Mucosa of gallbladder (tissue), 1 donor: Measurements from ENCODE around the gene HNRNPUL2. TPM values are rescaled to one million over a fixed set of nuclear protein-coding genes. Genes with fewer than 3 reads are reported as not detected.

ENCODE experiments used
- DNase-seq: peaks from one replicate; pipeline ENCODE4 v3.0.0-alpha.2; 2020; ENCODE audit warnings: low spot score
- total RNA-seq: library from RNA; stranded (reverse); gene quantifications from one replicate; pipeline ENCODE4 v1.2.1, GENCODE V29; 2021
- donor health status: DM: no; HTN: no; CAD: no.

Gene HNRNPUL2
- total RNA-seq, 1 donor from 2014 or later = 51.9 TPM

GRCh38 chr11:62726915-62727164, 417 bp downstream of the HNRNPUL2 start:
- DNase-seq = no peak

DNA sequence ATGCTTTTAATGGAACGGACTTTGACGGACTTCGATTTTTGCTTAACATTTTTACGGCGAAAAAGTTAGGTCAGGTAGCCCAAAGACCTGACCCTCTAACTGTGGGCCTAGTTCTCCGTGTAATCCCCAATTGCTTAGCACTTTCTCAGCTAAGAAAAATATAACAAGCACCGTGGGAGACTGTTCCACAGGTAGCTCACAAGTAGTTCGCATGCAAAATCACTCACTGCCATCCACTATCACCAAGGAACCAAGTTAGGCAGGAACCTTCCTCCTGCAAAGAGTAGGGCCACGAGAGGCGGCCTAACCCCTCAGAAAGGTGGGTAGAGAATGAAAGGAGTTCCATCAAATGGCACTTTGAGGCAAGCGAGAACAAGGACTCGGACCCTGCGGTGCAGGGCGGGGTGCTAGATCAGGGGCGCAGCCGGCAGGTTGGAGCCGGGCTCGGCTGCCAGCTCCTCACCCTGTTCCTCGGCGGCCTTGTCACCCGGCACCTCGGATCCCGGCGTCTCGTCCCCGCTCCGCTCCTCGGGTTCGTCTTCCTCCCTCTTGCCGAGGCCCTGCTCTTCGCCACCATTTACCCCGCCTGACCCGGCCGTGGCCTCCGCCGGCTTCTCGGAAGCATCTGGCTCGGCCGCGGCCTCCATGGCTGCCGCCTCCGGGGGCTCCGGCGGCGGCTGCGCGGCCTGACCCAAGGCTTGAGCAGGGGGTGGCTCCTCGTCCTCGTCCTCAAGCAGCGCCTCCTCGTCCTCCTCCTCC, 922 bp downstream of the HNRNPUL2 start:
- DNase-seq = no peak

DNA sequence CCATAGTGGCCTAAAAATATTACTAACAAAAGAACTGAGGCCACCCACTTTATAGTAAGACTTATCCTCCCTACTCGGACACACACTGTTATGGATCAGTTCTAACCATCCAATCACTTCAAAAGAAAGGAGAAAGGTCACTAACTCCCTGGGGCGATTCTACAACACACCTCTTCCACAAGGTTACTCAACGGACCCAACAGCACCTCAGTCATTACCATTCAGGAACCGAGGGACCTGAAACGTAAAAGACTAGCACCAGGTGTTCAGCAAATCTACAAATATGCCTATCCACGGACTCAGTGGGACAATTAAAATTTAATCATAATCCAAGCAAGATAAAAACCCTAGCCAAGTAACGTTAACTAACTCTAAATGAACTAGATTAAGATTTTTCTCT, 1.6 kb downstream of the HNRNPUL2 start:
- DNase-seq = no peak

- no peak for DNase-seq
Measured at GRCh38 chr11:62724171-62724570, 3.1 kb downstream of the HNRNPUL2 start.

DNA sequence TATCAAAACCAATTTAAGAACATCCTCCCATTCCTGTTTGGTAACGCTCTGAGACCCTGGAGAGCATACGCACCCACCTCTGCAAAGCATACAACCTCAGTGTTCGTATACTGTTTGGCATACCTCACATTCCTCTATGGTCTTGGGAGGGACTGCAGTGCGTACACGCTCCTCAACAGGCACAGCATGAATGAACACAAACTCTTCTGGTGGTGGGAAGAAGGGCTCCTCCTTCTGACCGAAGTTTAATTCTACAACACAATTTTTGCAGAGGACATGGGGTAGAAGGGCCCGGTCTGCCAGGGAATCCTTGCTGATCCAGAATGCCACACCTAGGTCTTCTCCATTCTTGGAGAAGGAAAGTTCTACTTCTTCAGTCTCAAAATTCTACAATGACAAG, 5.3 kb downstream of the HNRNPUL2 start:
- no peak for DNase-seq

DNA sequence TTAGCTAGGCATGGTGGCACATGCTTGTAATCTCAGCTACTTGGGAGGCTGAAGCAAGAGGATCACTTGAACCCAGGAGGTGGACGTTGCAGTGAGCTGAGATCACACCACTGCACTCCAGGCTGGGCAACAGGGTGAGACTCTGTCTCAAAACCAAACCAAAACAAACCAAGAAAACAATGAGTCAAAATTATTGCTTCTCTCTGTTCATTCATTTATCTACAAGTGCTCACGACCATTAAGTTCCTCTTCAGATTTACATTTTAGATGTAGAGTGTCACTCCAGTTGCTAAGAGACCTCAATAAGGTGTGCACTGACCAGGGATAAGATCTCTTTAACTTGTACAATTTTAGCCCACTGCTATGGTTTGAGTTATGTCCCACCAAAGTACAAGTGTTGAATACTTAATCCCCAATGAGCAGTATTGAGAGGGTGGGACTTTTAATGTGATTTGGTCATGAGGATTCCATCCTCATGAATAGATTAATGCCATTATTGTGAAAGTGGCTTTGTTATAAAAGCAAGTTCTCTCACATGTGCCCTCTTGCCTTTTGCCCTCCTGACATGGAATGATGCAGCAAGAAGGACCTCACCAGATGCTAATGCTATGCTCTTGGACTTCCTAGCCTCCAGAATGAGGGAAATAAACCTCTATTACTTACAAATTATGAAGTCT, 7.8 kb downstream of the HNRNPUL2 start:
- DNase-seq = no peak

DNA sequence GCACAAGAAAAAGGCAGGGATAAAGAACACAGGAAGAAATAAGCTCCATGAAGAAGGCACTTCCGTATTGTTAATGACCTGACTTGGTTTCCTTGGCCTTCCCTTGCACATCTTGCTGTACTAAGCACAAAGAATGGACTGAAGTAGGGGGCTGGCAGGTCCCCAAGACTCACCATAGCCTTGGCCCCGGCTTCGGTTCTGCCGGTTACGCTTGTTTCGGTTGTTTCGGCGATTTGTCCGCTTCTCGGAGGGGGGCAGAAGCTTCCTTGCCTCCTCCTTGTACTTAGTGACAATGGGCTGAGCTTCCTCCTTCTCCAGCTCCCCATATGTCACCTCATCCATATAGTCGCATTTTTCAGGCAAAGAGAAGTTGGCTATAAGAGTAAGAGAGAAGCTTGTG, 10.4 kb downstream of the HNRNPUL2 start:
- no peak for DNase-seq

DNA sequence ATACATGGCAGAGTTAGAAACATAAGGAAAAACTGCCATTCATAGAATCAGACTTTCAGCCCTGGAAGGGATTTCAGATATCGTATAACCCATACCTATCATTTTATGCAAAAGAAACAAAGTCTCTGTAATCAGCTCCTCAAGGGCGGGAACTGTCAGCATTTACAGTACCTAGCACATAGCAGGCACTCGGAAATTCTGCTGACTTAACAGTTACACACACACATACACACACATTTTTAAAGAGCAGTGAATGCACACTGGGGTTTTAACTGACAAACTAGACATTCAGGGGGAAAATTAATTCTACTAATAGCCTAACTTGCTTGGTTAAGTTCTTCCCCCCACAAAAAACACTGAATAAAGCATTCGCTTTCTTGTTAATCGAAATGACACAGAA, 11.1 kb downstream of the HNRNPUL2 start:
- no peak for DNase-seq

GRCh38 chr11:62715150-62716130, 11.8 kb downstream of the HNRNPUL2 start:
- DNase-seq = no peak

- peak; percentile 81 for DNase-seq
Measured at GRCh38 chr11:62713343-62713742, 13.9 kb downstream of the HNRNPUL2 start.

DNA sequence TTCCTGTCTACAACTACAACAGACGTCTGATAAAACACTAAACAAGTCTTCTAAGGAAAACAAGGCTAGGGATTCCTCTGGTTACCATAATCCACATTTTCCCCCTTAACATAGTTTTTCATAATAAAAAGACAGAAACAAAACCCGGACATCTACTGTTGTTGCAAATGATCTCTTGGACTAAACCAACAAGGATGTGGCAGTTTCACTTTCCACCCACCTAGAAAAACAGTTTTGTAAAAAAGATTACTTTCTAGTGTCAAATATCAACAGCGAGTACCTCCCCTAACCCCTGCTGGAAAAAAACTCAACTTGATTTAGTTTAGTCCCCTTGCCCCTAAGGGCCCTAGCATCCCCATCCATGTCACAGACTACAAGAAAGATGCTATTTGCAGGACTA, 14.4 kb downstream of the HNRNPUL2 start:
- no peak for DNase-seq

- no peak for DNase-seq
Measured at GRCh38 chr11:62712276-62712812, 14.9 kb downstream of the HNRNPUL2 start.

DNA sequence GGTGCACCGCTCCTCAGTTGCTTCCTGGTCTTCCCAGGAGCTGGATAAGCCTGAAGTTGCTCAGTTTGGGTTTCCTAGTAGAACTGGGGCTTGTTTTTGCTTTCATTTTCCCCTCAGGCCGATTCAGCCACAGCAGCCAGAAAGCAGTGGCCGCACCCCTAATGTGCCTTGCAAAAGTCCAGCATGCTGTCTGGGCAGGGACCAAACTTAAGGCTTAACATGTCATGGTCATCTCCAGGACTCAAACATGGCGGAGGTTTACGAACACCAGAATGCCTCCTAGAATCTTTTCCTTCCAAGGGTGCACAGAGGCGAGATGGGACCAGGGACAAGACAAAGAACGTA, 17.3 kb downstream of the HNRNPUL2 start:
- no peak for DNase-seq

DNA sequence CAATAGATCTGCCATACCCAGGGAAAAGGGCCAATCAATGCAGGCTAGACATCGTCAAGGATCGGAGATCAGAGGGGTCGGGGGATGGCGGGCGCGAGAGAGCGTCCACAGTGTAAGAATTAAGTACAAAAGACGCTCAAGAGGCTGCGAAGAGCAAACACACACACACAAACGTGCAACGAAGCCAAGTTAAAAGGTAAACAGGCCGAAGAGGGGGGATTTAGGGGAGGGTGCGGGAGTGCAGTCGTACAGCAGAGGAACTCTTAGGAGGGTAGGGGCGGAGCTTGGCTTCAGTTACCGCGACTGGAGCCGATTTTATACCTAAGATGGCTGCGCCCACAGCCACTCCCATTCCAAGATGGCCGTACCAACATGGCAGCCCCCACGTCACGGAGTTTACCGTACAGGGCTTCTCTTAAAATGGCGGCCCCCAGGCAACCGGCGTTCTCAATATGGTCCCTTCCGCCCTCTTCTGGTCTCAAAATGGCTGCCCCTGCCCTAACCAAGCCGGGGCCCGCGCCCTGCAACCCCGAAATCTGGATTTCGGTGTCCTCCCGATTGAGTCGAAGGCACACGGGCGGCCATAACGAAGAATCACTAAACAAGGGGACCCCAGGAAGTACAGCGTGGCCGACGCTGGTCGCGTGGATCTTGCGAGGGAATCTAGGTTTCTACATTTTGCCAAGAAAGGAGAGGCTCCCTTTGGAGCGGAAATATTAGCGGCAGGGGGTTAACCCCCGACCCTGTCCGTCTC, 17.8 kb downstream of the HNRNPUL2 start:
- peak; percentile 98 for DNase-seq

- DNase-seq = peak; percentile 54
Measured at GRCh38 chr11:62708793-62709192, 18.5 kb downstream of the HNRNPUL2 start.

- no peak for DNase-seq
Measured at GRCh38 chr11:62708392-62708791, 18.9 kb downstream of the HNRNPUL2 start.

- no peak for DNase-seq
Measured at GRCh38 chr11:62707277-62707861, 19.9 kb downstream of the HNRNPUL2 start, which contains the start of the genes BSCL2 and GNG3. BSCL2 (minus strand) TSS chr11:62707424; CDS start chr11:62707195, 229 bp downstream. GNG3 (plus strand) TSS chr11:62707676; CDS start chr11:62708296, 620 bp downstream.

- no peak for DNase-seq
Measured at GRCh38 chr11:62706850-62707247, 20.4 kb downstream of the HNRNPUL2 start.

DNA sequence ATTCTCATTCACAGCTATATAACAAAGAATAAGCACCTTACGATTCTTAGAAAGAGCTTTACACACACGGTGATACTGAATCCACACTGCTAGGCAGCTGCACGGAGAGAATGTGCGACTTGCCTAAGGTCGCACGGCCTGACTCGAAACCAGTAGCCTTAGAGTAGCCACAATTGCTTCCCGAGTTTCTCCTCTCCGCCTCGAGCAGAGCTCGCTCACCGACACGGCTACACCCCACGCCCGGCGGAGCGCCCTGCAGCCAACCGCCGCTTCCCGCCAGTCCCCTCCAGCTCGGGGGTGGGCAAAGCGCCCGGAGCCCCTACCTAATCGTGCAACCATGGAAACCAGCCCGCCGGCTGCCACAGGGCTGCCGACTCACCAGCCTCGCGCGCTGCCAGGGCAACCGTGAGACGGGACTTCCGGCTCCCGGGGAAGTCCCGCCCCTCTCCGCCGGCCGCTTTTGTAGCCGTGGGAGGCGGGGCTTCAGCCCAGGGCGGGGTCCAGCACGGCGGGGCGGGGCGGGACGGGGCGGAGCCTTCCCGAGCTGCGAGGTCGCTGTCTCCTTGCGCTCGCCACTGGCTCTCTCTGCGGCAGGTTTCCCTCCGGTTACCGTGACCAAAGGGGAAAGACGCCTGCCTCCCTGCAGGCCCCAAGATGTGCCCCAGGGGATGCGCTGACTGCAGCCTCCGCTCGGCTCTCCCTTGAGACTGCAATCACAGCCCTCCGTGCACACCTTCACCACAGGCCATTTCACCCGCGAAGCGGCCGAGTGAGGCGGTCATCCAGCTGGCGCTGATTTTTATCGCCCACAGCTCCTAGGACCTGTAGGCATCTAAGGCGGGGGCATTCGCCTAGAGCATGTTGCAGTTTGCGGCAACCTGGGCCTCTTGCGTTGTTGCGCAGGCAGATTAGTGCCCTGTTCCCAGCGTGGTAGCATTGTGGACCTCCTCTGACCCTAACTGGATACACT, 21.1 kb downstream of the HNRNPUL2 start:
- peak; percentile 94 for DNase-seq

DNA sequence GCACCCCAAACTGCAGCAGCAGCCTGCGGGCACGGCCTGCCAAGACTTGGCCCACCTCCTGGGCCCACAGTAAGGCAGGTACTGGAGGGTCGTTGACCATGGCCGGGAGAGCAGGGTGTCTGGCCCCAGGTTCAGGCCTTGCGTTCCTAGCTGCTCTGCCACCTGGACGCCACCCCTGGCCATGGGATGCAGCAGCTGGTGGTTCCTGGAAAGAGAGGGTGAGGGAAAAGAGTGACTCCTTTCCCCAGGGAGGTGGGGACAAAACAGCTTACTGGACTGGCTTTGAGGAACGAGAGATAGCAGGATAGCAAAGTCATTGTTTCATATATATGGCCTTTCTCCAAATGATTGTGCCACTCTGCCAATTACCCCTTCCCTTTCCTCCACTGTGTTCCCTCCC, 21.8 kb downstream of the HNRNPUL2 start:
- no peak for DNase-seq
